Endodermal cell (in vitro differentiated cells): ENCODE measurements around the gene DNAJB9. TPM values are rescaled to one million over a fixed set of nuclear protein-coding genes. Genes with fewer than 3 reads are reported as not detected.

Experiments used
- DNase-seq: peaks from one replicate; pipeline ENCODE4 v3.0.0-alpha.2; 2017
- H3K27ac ChIP-seq: 2 replicates; pipeline ENCODE4 v1.5.1; 2013; ENCODE audit warnings: mild to moderate bottlenecking, low read depth, low read length, moderate library complexity
- H3K27me3 ChIP-seq: 2 replicates; pipeline ENCODE4 v1.6.1; 2013; ENCODE audit warnings: mild to moderate bottlenecking, low read length, moderate library complexity; ENCODE audit not compliant: insufficient read depth, control insufficient read depth, poor library complexity, severe bottlenecking
- H3K36me3 ChIP-seq: 2 replicates; pipeline ENCODE4 v1.7.0; 2013; ENCODE audit warnings: mild to moderate bottlenecking, low read length, moderate library complexity; ENCODE audit not compliant: control insufficient read depth, insufficient read depth
- H3K4me1 ChIP-seq: one replicate; pipeline ENCODE4 v1.7.0; 2013; ENCODE audit warnings: low read length; ENCODE audit not compliant: control insufficient read depth, insufficient read depth
- H3K4me3 ChIP-seq: 2 replicates; pipeline ENCODE4 v1.5.1; 2013; ENCODE audit warnings: mild to moderate bottlenecking, low read length, moderate library complexity
- H3K9ac ChIP-seq: 2 replicates; pipeline ENCODE4 v1.6.1; 2013; ENCODE audit warnings: mild to moderate bottlenecking, low read length, moderate library complexity; ENCODE audit not compliant: poor library complexity, severe bottlenecking; ENCODE audit errors: extremely low read depth
- H3K9me3 ChIP-seq: 2 replicates; pipeline ENCODE4 v1.6.1; 2013; ENCODE audit warnings: mild to moderate bottlenecking, low read length, moderate library complexity; ENCODE audit not compliant: control insufficient read depth
- H3K27ac Mint-ChIP-seq: 2 replicates; pipeline ENCODE4 v1.8.0; 2020; ENCODE audit warnings: mixed read lengths
- H3K27me3 Mint-ChIP-seq: 2 replicates; pipeline ENCODE4 v1.8.0; 2021; ENCODE audit warnings: mild to moderate bottlenecking, mixed read lengths; ENCODE audit not compliant: insufficient read depth
- H3K36me3 Mint-ChIP-seq: 2 replicates; pipeline ENCODE4 v1.8.0; 2020; ENCODE audit warnings: low read depth, mixed read lengths
- H3K4me1 Mint-ChIP-seq: 2 replicates; pipeline ENCODE4 v1.8.0; 2020; ENCODE audit warnings: mixed read lengths
- H3K4me3 Mint-ChIP-seq: 2 replicates; pipeline ENCODE4 v1.8.0; 2020; ENCODE audit warnings: mild to moderate bottlenecking, moderate library complexity, mixed read lengths
- H3K9me3 Mint-ChIP-seq: 2 replicates; pipeline ENCODE4 v1.8.0; 2020; ENCODE audit warnings: mild to moderate bottlenecking, mixed read lengths
- CTCF ChIP-seq: fragments of 200-600 bp; sonication (generic); conservative IDR thresholded peaks from 2 replicates; pipeline ENCODE4 v1.5.0; 2021; ENCODE audit warnings: antibody characterized with exemption, mild to moderate bottlenecking
- WGBS, 2 experiments: methylation state at CpG; one replicate each; pipeline versions ENCODE4 v1.1.5 to v1.1.7; 2013; ENCODE audit warnings: missing lambda C conversion rate in 2 of 2, mixed read lengths in 1 of 2; ENCODE audit not compliant: insufficient coverage in 1 of 2, insufficient read length in 1 of 2; 5-methylcytosine and 5-hydroxymethylcytosine counted together
- total RNA-seq, 2 donors: library from RNA; stranded (reverse); fragmentation: NEBNext Ultra II Directional in 1 of 2; extraction: Animal tissue kit (Norgen Biotek cat#: 25700) in 1 of 2; gene quantifications; 2 replicates in 1 of 2; 3 replicates in 1 of 2; pipeline ENCODE4 v1.2.1, GENCODE V29; 2021

DNAJB9 gene
- total RNA-seq, 2 donors from 2014 or later: 14.4 to 16.6 TPM

GRCh38 chr7:108604307-108605077 is 34.8 kb downstream of the DNAJB9 start:
- no peak overlapping the region for H3K27ac Mint-ChIP-seq
- Histone ChIP-seq H3K36me3 (no peaks in the 10 kb centered on the region), H3K4me1 (no peaks in the 10 kb centered on the region), H3K4me3 (no peak overlapping the region), H3K27ac (no peak overlapping the region), H3K27me3 (no peaks in the 10 kb centered on the region), H3K9me3 (no peaks in the 10 kb centered on the region), H3K9ac (no peak overlapping the region)
- WGBS, 2 experiments: 94 to 95% methylated on average over 4 to 11 of the region's 11 CpGs
- no peak overlapping the region for H3K4me3 Mint-ChIP-seq
- no peak for DNase-seq
- no peaks in the 10 kb centered on the region for H3K9me3 Mint-ChIP-seq
- H3K36me3 Mint-ChIP-seq: no peaks in the 10 kb centered on the region
- peaks cover 24% of the 10 kb centered on the region for H3K4me1 Mint-ChIP-seq
- no peaks in the 10 kb centered on the region for H3K27me3 Mint-ChIP-seq
- TF ChIP-seq CTCF: no peak

GRCh38 chr7:108605559-108606201 is 36.0 kb downstream of the DNAJB9 start:
- Mint-ChIP-seq H3K9me3 (no peaks in the 10 kb centered on the region), H3K4me1 (peaks cover 24% of the 10 kb centered on the region), H3K36me3 (no peaks in the 10 kb centered on the region), H3K4me3 (no peak overlapping the region), H3K27ac (no peak overlapping the region), H3K27me3 (no peaks in the 10 kb centered on the region)
- DNase-seq: no peak
- Histone ChIP-seq H3K4me1 (no peaks in the 10 kb centered on the region), H3K36me3 (no peaks in the 10 kb centered on the region), H3K4me3 (no peak overlapping the region), H3K27ac (no peak overlapping the region), H3K9me3 (no peaks in the 10 kb centered on the region), H3K27me3 (no peaks in the 10 kb centered on the region), H3K9ac (no peak overlapping the region)
- WGBS, 2 experiments: 84 to 88% methylated on average over 5 to 7 of the region's 7 CpGs
- TF ChIP-seq CTCF: no peak

GRCh38 chr7:108609643-108610042 is 40.0 kb downstream of the DNAJB9 start:
- no peaks in the 10 kb centered on the region for H3K9me3 ChIP-seq
- WGBS, 2 experiments: 97 to 100% methylated on average over 1 to 2 of the region's 2 CpGs
- no peaks in the 10 kb centered on the region for H3K9me3 Mint-ChIP-seq
- DNase-seq: no peak
- no peaks in the 10 kb centered on the region for H3K27me3 Mint-ChIP-seq
- H3K36me3 Mint-ChIP-seq: no peaks in the 10 kb centered on the region
- peaks cover 17% of the 10 kb centered on the region for H3K4me1 Mint-ChIP-seq
- H3K27ac ChIP-seq: no peak overlapping the region
- no peak overlapping the region for H3K4me3 ChIP-seq
- TF ChIP-seq CTCF: no peak
- no peak overlapping the region for H3K27ac Mint-ChIP-seq
- H3K27me3 ChIP-seq: no peaks in the 10 kb centered on the region
- no peak overlapping the region for H3K9ac ChIP-seq
- H3K36me3 ChIP-seq: no peaks in the 10 kb centered on the region
- peaks cover 3% of the 10 kb centered on the region for H3K4me1 ChIP-seq
- no peak overlapping the region for H3K4me3 Mint-ChIP-seq
